Measurements from ENCODE around the gene NTRK2. TPM values are rescaled to one million over a fixed set of nuclear protein-coding genes. Genes with fewer than 3 reads are reported as not detected.

Gene NTRK2
- total and polyA plus RNA-seq, 12 donors, result 0.43 to 5.6 (median 2.1) TPM

DNA sequence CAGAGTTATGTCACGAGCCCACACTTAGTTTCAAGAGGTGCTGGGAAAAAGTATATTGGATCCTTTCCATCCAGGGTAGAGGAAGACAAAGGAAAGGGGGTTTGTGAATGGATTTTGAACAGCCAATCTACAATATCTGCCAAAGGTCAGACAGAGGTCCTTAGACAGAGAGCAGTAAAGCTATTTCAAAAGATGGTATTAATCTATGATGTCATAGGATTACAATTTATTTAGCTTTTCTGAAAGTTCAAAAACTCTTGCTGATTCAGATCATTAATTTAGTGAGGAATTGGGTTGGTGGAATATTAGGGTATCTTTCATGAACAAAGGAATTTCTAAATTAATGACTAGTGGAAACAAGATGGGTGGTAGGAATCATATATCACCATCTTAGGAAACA, 126.9 kb downstream of the NTRK2 start:
- H3K27me3 ChIP-seq, result no peaks in the 10 kb centered on the region
- DNase-seq, result no peak
- intact Hi-C loops (cut with DNase I), result no loop called here

DNA sequence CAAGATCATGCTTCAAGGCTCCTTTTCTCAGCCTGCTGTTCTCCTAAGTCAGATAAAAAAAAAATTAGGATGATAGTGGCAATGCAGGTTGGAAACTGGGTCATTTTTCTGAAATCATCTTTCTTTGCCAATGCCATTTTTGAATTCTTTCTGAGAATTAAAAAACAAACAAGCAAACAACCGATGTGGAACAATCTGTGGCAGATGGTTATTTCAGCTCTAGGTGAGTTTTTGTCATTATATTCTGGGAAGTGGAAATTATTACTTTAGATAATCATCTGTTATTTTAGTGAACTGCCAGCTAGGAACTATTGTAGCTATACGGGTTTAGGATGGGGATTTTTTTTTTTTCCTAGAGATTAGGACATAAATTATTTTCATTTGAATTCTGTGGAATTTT, 129.7 kb downstream of the NTRK2 start:
- Histone ChIP-seq H3K4me3 (no peak overlapping the region), H3K9me3 (replicated peaks in 1 of 3) (no peaks in the 10 kb centered on the region), H3K36me3 (replicated peaks in 1 of 2) (no peaks in the 10 kb centered on the region), H3K27ac (no peak overlapping the region), H3K4me1 (replicated peaks in 1 of 2) (no peaks in the 10 kb centered on the region), H3K27me3 (no peaks in the 10 kb centered on the region)
- intact Hi-C loops (cut with DNase I), result no loop called here
- TF ChIP-seq POLR2A (IDR thresholded peaks at IDR 0.05), result no peak
- TF ChIP-seq, protein P1, sequence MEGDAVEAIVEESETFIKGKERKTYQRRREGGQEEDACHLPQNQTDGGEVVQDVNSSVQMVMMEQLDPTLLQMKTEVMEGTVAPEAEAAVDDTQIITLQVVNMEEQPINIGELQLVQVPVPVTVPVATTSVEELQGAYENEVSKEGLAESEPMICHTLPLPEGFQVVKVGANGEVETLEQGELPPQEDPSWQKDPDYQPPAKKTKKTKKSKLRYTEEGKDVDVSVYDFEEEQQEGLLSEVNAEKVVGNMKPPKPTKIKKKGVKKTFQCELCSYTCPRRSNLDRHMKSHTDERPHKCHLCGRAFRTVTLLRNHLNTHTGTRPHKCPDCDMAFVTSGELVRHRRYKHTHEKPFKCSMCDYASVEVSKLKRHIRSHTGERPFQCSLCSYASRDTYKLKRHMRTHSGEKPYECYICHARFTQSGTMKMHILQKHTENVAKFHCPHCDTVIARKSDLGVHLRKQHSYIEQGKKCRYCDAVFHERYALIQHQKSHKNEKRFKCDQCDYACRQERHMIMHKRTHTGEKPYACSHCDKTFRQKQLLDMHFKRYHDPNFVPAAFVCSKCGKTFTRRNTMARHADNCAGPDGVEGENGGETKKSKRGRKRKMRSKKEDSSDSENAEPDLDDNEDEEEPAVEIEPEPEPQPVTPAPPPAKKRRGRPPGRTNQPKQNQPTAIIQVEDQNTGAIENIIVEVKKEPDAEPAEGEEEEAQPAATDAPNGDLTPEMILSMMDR (IDR thresholded peaks at IDR 0.05), result no peak
- 27 to 43% (median 32%) methylated on average over 2 of the region's 2 CpGs for WGBS, 4 donors
- no peak for DNase-seq

More for the DNA sequence above, 126.9 kb downstream of the NTRK2 start:
- 87 to 92% (median 88%) methylated on average over 1 of the region's 1 CpG for WGBS, 4 donors
- Histone ChIP-seq H3K36me3 (replicated peaks in 1 of 2) (no peaks in the 10 kb centered on the region), H3K27ac (no peak overlapping the region), H3K4me3 (no peak overlapping the region), H3K4me1 (replicated peaks in 1 of 2) (no peaks in the 10 kb centered on the region), H3K9me3 (replicated peaks in 1 of 3) (no peaks in the 10 kb centered on the region)
- TF ChIP-seq, protein P1 (IDR thresholded peaks at IDR 0.05), result no peak
- TF ChIP-seq POLR2A (IDR thresholded peaks at IDR 0.05), result no peak

DNA sequence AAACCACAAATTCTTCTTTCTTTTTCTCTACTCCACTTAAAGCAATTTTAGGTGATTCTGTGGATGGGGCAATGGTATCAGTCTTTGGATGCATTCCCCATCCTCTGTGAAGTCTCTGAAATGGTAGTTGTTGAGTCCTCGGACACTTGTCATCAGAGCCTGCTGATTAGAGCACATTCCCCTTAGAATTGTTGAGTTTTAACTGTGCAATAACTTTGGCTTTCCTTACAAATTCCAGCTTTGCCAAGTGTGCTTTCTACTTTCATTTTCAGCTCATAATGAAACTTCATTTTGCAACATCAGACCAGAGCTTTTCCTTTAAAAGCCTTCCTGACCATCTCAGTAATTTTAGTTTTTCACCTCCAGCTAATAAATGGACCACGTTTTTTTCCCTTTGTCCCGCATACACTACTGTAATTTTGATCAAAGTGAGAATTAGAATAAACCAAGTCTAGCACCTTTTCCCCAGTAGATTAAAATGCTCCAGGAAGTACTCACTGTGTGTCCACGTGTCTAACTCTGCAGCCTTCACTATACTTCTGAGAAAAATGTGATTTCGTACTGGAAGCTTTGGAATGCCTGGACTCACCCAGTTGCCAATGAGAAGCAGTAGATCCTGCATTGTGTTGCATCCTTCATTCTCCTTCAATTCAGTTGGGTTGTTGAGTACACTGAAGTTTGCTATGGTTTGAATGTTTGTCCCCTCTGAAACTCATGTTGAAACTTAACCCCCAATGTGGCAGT, 135.6 kb downstream of the NTRK2 start:
- intact Hi-C loops (cut with DNase I), result no loop called here
- TF ChIP-seq, protein P1 (IDR thresholded peaks at IDR 0.05), result no peak

DNA sequence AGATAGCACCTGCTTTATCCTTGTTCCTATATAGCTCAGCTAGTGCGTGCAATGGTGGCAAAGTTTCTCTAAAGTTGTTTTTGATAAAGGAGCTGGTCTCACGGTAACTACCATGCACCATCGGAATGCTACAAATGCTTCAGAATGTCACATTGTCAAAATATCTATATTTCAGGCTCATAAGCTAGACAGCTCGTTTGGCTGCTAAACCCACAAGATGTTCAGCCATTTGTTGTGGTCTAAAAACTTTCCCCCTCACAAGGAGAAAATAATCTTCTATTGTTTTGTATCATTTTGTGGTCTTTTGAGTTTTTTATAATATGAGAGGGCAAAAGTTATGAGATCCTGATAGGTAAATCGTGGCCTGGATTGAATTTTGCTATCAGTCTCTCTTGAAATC, 137.9 kb downstream of the NTRK2 start:
- TF ChIP-seq POLR2A (IDR thresholded peaks at IDR 0.05), result no peak
- TF ChIP-seq, protein P1 (IDR thresholded peaks at IDR 0.05), result no peak
- no peak for DNase-seq
- no peaks in the 10 kb centered on the region for H3K9me3 ChIP-seq (replicated peaks in 1 of 3)
- 84 to 90% (median 86%) methylated on average over 5 of the region's 5 CpGs for WGBS, 4 donors
- intact Hi-C loops (cut with DNase I), result no loop called here
- H3K27me3 ChIP-seq, result no peaks in the 10 kb centered on the region
- no peaks in the 10 kb centered on the region for H3K4me1 ChIP-seq (replicated peaks in 1 of 2)
- no peak overlapping the region for H3K4me3 ChIP-seq
- no peaks in the 10 kb centered on the region for H3K36me3 ChIP-seq (replicated peaks in 1 of 2)
- H3K27ac ChIP-seq, result no peak overlapping the region

More for the DNA sequence above, 135.6 kb downstream of the NTRK2 start:
- Histone ChIP-seq H3K9me3 (replicated peaks in 1 of 3) (no peaks in the 10 kb centered on the region), H3K27ac (peak overlapping the region in 1 of 5 donors; percentile 35), H3K27me3 (no peaks in the 10 kb centered on the region), H3K4me1 (replicated peaks in 1 of 2) (no peaks in the 10 kb centered on the region), H3K36me3 (replicated peaks in 1 of 2) (no peaks in the 10 kb centered on the region), H3K4me3 (no peak overlapping the region)
- DNase-seq, result no peak
- 46 to 60% (median 56%) methylated on average over 5 of the region's 5 CpGs for WGBS, 4 donors
